CD14-positive monocyte (primary cell): ENCODE data around the gene MSI2. TPM values are rescaled to one million over a fixed set of nuclear protein-coding genes. Genes with fewer than 3 reads are reported as not detected.
A peak's percentile ranks its signal among the peaks of the same experiment; 100 is the strongest.

Experiments
- DNase-seq, 3 donors: peaks; one replicate each; pipeline ENCODE4 v3.0.0-alpha.2; 2011 to 2022
- H2AFZ ChIP-seq: 2 replicates; pipeline ENCODE4 v1.6.0; 2012; ENCODE audit warnings: mild to moderate bottlenecking, low read depth, low read length, inconsistent platforms; ENCODE audit not compliant: insufficient read depth, poor library complexity, severe bottlenecking
- H3K27ac ChIP-seq, 2 donors: 1 replicate in 1 of 2; 2 replicates in 1 of 2; pipeline ENCODE4 v1.5.1; 2012 to 2013; ENCODE audit warnings: low read length in 2 of 2, control low read depth in 1 of 2, inconsistent platforms in 1 of 2, low read depth in 1 of 2, mild to moderate bottlenecking in 1 of 2
- H3K27me3 ChIP-seq, 2 donors: one replicate each; pipeline versions ENCODE4 v1.6.0 to v1.6.1; 2011 to 2013; ENCODE audit warnings: low read length in 2 of 2; ENCODE audit not compliant: control insufficient read depth in 2 of 2, insufficient read depth in 2 of 2
- H3K36me3 ChIP-seq, 2 donors: replicated peaks in 1 of 2; 1 replicate in 1 of 2; 2 replicates in 1 of 2; pipeline versions ENCODE4 v1.5.1 to v1.6.1; 2012 to 2013; ENCODE audit warnings: low read length in 2 of 2, control low read depth in 1 of 2, inconsistent platforms in 1 of 2, mild to moderate bottlenecking in 1 of 2; ENCODE audit not compliant: insufficient read depth in 2 of 2, control insufficient read depth in 1 of 2
- H3K4me1 ChIP-seq, 2 donors: 1 replicate in 1 of 2; 2 replicates in 1 of 2; pipeline versions ENCODE4 v1.5.1 to v1.6.1; 2012 to 2013; ENCODE audit warnings: low read length in 2 of 2, control low read depth in 1 of 2, inconsistent platforms in 1 of 2, mild to moderate bottlenecking in 1 of 2, moderate library complexity in 1 of 2; ENCODE audit not compliant: insufficient read depth in 2 of 2, control insufficient read depth in 1 of 2
- H3K4me2 ChIP-seq: replicated peaks from 2 replicates; pipeline ENCODE3; 2012; ENCODE audit warnings: low read length, moderate library complexity, mild to moderate bottlenecking; ENCODE audit not compliant: poor library complexity, severe bottlenecking; ENCODE audit errors: extremely low read depth
- H3K4me3 ChIP-seq, 3 experiments: fragments of 200-600 bp in 1 of 3; sonication (generic) in 1 of 3; replicated peaks in 1 of 3; 1 replicate in 2 of 3; 2 replicates in 1 of 3; pipeline ENCODE4 v1.5.1; 2011 to 2013; ENCODE audit warnings: low read length in 3 of 3, mild to moderate bottlenecking in 3 of 3, control low read depth in 2 of 3, low read depth in 2 of 3, inconsistent platforms in 1 of 3, moderate library complexity in 1 of 3
- H3K79me2 ChIP-seq: 2 replicates; pipeline ENCODE4 v1.6.0; 2012; ENCODE audit warnings: mild to moderate bottlenecking, control low read depth, inconsistent platforms, low read length, moderate library complexity; ENCODE audit not compliant: insufficient read depth
- H3K9ac ChIP-seq: 2 replicates; pipeline ENCODE4 v1.6.0; 2017; ENCODE audit warnings: low read length, mild to moderate bottlenecking; ENCODE audit not compliant: insufficient read depth, poor library complexity, severe bottlenecking
- H3K9me3 ChIP-seq, 2 donors: replicated peaks in 1 of 2; 1 replicate in 1 of 2; 2 replicates in 1 of 2; pipeline versions ENCODE4 v1.5.1 to v1.6.1; 2012 to 2013; ENCODE audit warnings: low read length in 2 of 2, control low read depth in 1 of 2; ENCODE audit not compliant: control insufficient read depth in 1 of 2, insufficient read depth in 1 of 2
- H4K20me1 ChIP-seq: 2 replicates; pipeline ENCODE4 v1.6.0; 2012; ENCODE audit warnings: mild to moderate bottlenecking, low read length, control low read depth, moderate library complexity; ENCODE audit not compliant: insufficient read depth
- H3K27ac Mint-ChIP-seq, 7 donors: one replicate each; pipeline ENCODE4 v1.8.0; 2020; ENCODE audit warnings: mild to moderate bottlenecking in 7 of 7, mixed read lengths in 7 of 7, moderate library complexity in 6 of 7, inconsistent platforms in 2 of 7
- H3K27me3 Mint-ChIP-seq, 3 donors: one replicate each; pipeline ENCODE4 v1.8.0; 2021 to 2022; ENCODE audit warnings: low read depth in 3 of 3, mild to moderate bottlenecking in 3 of 3, mixed read lengths in 3 of 3, moderate library complexity in 3 of 3, inconsistent platforms in 1 of 3
- H3K36me3 Mint-ChIP-seq, 2 donors: one replicate each; pipeline ENCODE4 v1.8.0; 2020; ENCODE audit warnings: mixed read lengths in 2 of 2, inconsistent platforms in 1 of 2, mild to moderate bottlenecking in 1 of 2
- H3K4me1 Mint-ChIP-seq: one replicate; pipeline ENCODE4 v1.8.0; 2020; ENCODE audit warnings: mild to moderate bottlenecking, mixed read lengths
- H3K4me3 Mint-ChIP-seq, 2 donors: one replicate each; pipeline ENCODE4 v1.8.0; 2020; ENCODE audit warnings: mild to moderate bottlenecking in 2 of 2, mixed read lengths in 2 of 2, moderate library complexity in 1 of 2
- H3K9me3 Mint-ChIP-seq, 7 donors: one replicate each; pipeline ENCODE4 v1.8.0; 2020 to 2022; ENCODE audit warnings: mixed read lengths in 7 of 7, mild to moderate bottlenecking in 6 of 7, moderate library complexity in 6 of 7, inconsistent platforms in 2 of 7
- CTCF ChIP-seq: fragments of 200-600 bp; IDR thresholded peaks from one replicate; pipeline ENCODE4 v1.8.0; 2022; ENCODE audit warnings: antibody characterized with exemption, mild to moderate bottlenecking
- WGBS: methylation state at CpG from one replicate; pipeline ENCODE4 v1.1.5; 2013; ENCODE audit warnings: missing lambda C conversion rate; ENCODE audit not compliant: insufficient coverage; 5-methylcytosine and 5-hydroxymethylcytosine counted together
- intact Hi-C, 2 donors: fragments of 100-400 bp; cut with micrococcal nuclease; formaldehyde crosslinking; loops; one replicate each; pipeline versions ENCODE4 v1.15.0 to v1.15.1; 2023
- polyA plus RNA-seq, 3 donors: library from polyadenylated mRNA; depleted of rRNA in 1 of 3; unstranded in 2 of 3; stranded (reverse) in 1 of 3; fragments of 300-500 nt in 2 of 3; fragments of >200 nt in 1 of 3; fragmentation: Illumina TruSeq in 2 of 3; gene quantifications; 1 replicate in 2 of 3; 2 replicates in 1 of 3; pipeline ENCODE4 v1.2.3, GENCODE V29; 2012 to 2021

The MSI2 gene
- polyA plus RNA-seq, 3 donors: 0.20 to 6.6 (median 0.37) TPM

- no peaks in the 10 kb centered on the region for H3K9me3 ChIP-seq
- no peak overlapping the region for H3K27ac ChIP-seq
- peaks cover 0 to 7% of the 10 kb centered on the region in 2 donors for H3K36me3 Mint-ChIP-seq
- no peak overlapping the region for H2AFZ ChIP-seq
- WGBS: 100% methylated on average over 3 of the region's 6 CpGs
- H3K4me3 Mint-ChIP-seq: no peak overlapping the region
- H3K4me1 Mint-ChIP-seq: peaks cover 36% of the 10 kb centered on the region
- H3K27me3 Mint-ChIP-seq: peaks cover 0 to 2% (median 0%) of the 10 kb centered on the region in 3 donors
- H4K20me1 ChIP-seq: no peaks in the 10 kb centered on the region
- no peaks in the 10 kb centered on the region for H3K27me3 ChIP-seq
- no peaks in the 10 kb centered on the region for H3K36me3 ChIP-seq
- intact Hi-C loops: no loop called here
- no peak overlapping the region for H3K4me3 ChIP-seq
- peak overlapping the region in 1 of 7 donors; percentile 23 for H3K27ac Mint-ChIP-seq
- H3K79me2 ChIP-seq: no peaks in the 10 kb centered on the region
- peaks cover 29 to 32% of the 10 kb centered on the region in 2 donors for H3K4me1 ChIP-seq
- TF ChIP-seq CTCF: no peak
- H3K4me2 ChIP-seq: no peak overlapping the region
- H3K9me3 Mint-ChIP-seq: peaks cover 0 to 1% (median 0%) of the 10 kb centered on the region in 7 donors
- H3K9ac ChIP-seq: no peak overlapping the region
- no peak for DNase-seq
These were observed 350.0 kb downstream of the MSI2 start for GRCh38 chr17:57606111-57606875.

- 80% methylated on average over 6 of the region's 12 CpGs for WGBS
These were observed 351.3 kb downstream of the MSI2 start for GRCh38 chr17:57607553-57608120.

More at GRCh38 chr17:57607553-57608120, 351.3 kb downstream of the MSI2 start:
- H3K9ac ChIP-seq: no peak overlapping the region
- intact Hi-C loops: no loop called here
- no peak for DNase-seq
- H3K4me1 Mint-ChIP-seq: peaks cover 36% of the 10 kb centered on the region
- no peak for TF ChIP-seq CTCF
- H3K27ac Mint-ChIP-seq: no peak overlapping the region
- peaks cover 29 to 32% of the 10 kb centered on the region in 2 donors for H3K4me1 ChIP-seq
- H3K9me3 ChIP-seq: no peaks in the 10 kb centered on the region
- H3K27me3 ChIP-seq: no peaks in the 10 kb centered on the region
- no peaks in the 10 kb centered on the region for H3K79me2 ChIP-seq
- H3K4me3 ChIP-seq: no peak overlapping the region
- H3K27me3 Mint-ChIP-seq: peaks cover 0 to 4% (median 0%) of the 10 kb centered on the region in 3 donors
- no peaks in the 10 kb centered on the region for H3K36me3 ChIP-seq
- no peak overlapping the region for H2AFZ ChIP-seq
- peaks cover 0 to 7% of the 10 kb centered on the region in 2 donors for H3K36me3 Mint-ChIP-seq
- no peak overlapping the region for H3K27ac ChIP-seq
- no peak overlapping the region for H3K4me3 Mint-ChIP-seq
- H3K4me2 ChIP-seq: no peak overlapping the region
- no peaks in the 10 kb centered on the region for H4K20me1 ChIP-seq
- H3K9me3 Mint-ChIP-seq: no peaks in the 10 kb centered on the region
